GM12878 (cell line): ENCODE data around the gene ELOVL4. TPM values are rescaled to one million over a fixed set of nuclear protein-coding genes. Genes with fewer than 3 reads are reported as not detected.

Experiments used
- ATAC-seq: fragments of 200-7000 bp; cut with Tn5 transposase; 3 replicates; pipeline ENCODE4 v1.9.1; 2020; ENCODE audit warnings: mild to moderate bottlenecking, moderate library complexity
- BruUV-seq: library from RNA; stranded (reverse); fragments of 400-500 nt; replicated peaks from 2 replicates; lab custom pipeline; 2021; lab: Mats Ljungman, UMichigan
- CTCF ChIA-PET: fragments of 300-600 bp; sonication (Branson Sonifier 250); formaldehyde crosslinking; extraction: SDS; loops from one replicate; lab custom pipeline; 2021; ENCODE audit warnings: inconsistent platforms; lab: Yijun Ruan, JAX
- POLR2A ChIA-PET: fragments of 350-600 bp; formaldehyde crosslinking; extraction: SDS; loops from one replicate; lab custom pipeline; 2021; ENCODE audit warnings: inconsistent platforms; lab: Charles Lee
- RAD21 ChIA-PET: fragments of 300-600 bp; sonication (Branson Sonifier 250); formaldehyde crosslinking; loops from one replicate; lab custom pipeline; 2023; ENCODE audit warnings: antibody characterized with exemption; ENCODE audit not compliant: unreplicated experiment; lab: Charles Lee
- SMC1A ChIA-PET: fragments of 300-600 bp; sonication (Branson Sonifier 250); formaldehyde crosslinking; loops from one replicate; lab custom pipeline; 2023; ENCODE audit not compliant: unreplicated experiment, uncharacterized antibody; lab: Charles Lee
- DNase-seq: peaks from one replicate; pipeline ENCODE4 v3.0.0-alpha.2; 2011; ENCODE audit warnings: low read depth, low spot score
- FAIRE-seq: peaks from 3 replicates; lab custom pipeline; 2011; peaks lifted over from hg19 to GRCh38; lab: Jason Lieb, UNC
- H2AFZ ChIP-seq: 2 replicates; pipeline ENCODE4 v1.6.0; 2011; ENCODE audit warnings: low read depth, low read length, control low read depth; ENCODE audit not compliant: control insufficient read depth
- H3K27ac ChIP-seq: 2 replicates; pipeline ENCODE4 v1.5.1; 2011; ENCODE audit warnings: control low read depth; ENCODE audit not compliant: control insufficient read depth, insufficient read depth
- H3K27me3 ChIP-seq, 2 experiments: replicated peaks in 1 of 2; 2 replicates each; pipeline versions ENCODE4 v1.6.0 to v1.6.1; 2011; ENCODE audit warnings: low read length in 1 of 2; ENCODE audit not compliant: control insufficient read depth in 2 of 2, insufficient read depth in 2 of 2
- H3K36me3 ChIP-seq, 2 experiments: 2 replicates each; pipeline ENCODE4 v1.5.1; 2011; ENCODE audit warnings: low read length in 1 of 2; ENCODE audit not compliant: control insufficient read depth in 2 of 2, insufficient read depth in 2 of 2
- H3K4me1 ChIP-seq: 2 replicates; pipeline ENCODE4 v1.6.1; 2011; ENCODE audit warnings: mild to moderate bottlenecking, low read length, moderate library complexity, mixed read lengths; ENCODE audit not compliant: control insufficient read depth, insufficient read depth
- H3K4me2 ChIP-seq: 2 replicates; pipeline ENCODE4 v1.6.0; 2011; ENCODE audit warnings: control low read depth; ENCODE audit not compliant: control insufficient read depth, insufficient read depth
- H3K4me3 ChIP-seq: fragments of 200-600 bp; sonication (generic); 2 replicates; pipeline ENCODE4 v1.5.1; 2016
- H3K79me2 ChIP-seq: 2 replicates; pipeline ENCODE4 v1.6.0; 2011; ENCODE audit warnings: low read length; ENCODE audit not compliant: control insufficient read depth, insufficient read depth
- H3K9ac ChIP-seq: 2 replicates; pipeline ENCODE4 v1.8.0; 2011; ENCODE audit warnings: low read length, control low read depth, mixed read lengths; ENCODE audit not compliant: control insufficient read depth, insufficient read depth
- H3K9me3 ChIP-seq: replicated peaks from 3 replicates; pipeline ENCODE4 v1.5.1; 2011; ENCODE audit warnings: mild to moderate bottlenecking, low read length; ENCODE audit not compliant: control insufficient read depth, insufficient read depth
- H4K20me1 ChIP-seq: 2 replicates; pipeline ENCODE4 v1.6.0; 2011; ENCODE audit not compliant: control insufficient read depth, insufficient read depth
- ASH2L ChIP-seq: fragments of 300-600, 200-600 bp; sonication (generic); IDR thresholded peaks from 2 replicates; pipeline ENCODE4 v1.6.1; 2017; ENCODE audit warnings: low read depth, mild to moderate bottlenecking, borderline replicate concordance
- BHLHE40 ChIP-seq, 2 experiments: fragments of 450-650 bp in 1 of 2; IDR thresholded peaks; 2 replicates each; pipeline ENCODE4 v1.6.1; 2011 to 2017; ENCODE audit warnings: low read depth in 2 of 2, borderline replicate concordance in 1 of 2, improper control_type of control experiment in 1 of 2, low read length in 1 of 2, mild to moderate bottlenecking in 1 of 2
- BRCA1 ChIP-seq: IDR thresholded peaks from 2 replicates; pipeline ENCODE4 v1.6.1; 2011; ENCODE audit warnings: low read depth, low read length, improper control_type of control experiment
- CREB1 ChIP-seq: IDR thresholded peaks from 2 replicates; pipeline ENCODE4 v1.6.1; 2012; ENCODE audit warnings: low read depth, mild to moderate bottlenecking, inconsistent platforms
- CREM ChIP-seq: IDR thresholded peaks from 2 replicates; pipeline ENCODE4 v1.6.1; 2014; ENCODE audit warnings: antibody characterized with exemption, low read depth
- LARP7 ChIP-seq: fragments of 450-650 bp; IDR thresholded peaks from 2 replicates; pipeline ENCODE4 v1.6.1; 2017; ENCODE audit warnings: mild to moderate bottlenecking
- NR2C1 ChIP-seq: fragments of 450-650 bp; IDR thresholded peaks from 2 replicates; pipeline ENCODE4 v1.6.1; 2017; ENCODE audit warnings: antibody characterized with exemption, mild to moderate bottlenecking, moderate library complexity
- NR2F1 ChIP-seq: fragments of 450-650 bp; conservative IDR thresholded peaks from 2 replicates; pipeline ENCODE4 v1.6.1; 2017; ENCODE audit warnings: mild to moderate bottlenecking
- PAX8 ChIP-seq: fragments of 450-650 bp; IDR thresholded peaks from 2 replicates; pipeline ENCODE4 v1.6.1; 2017; ENCODE audit warnings: mild to moderate bottlenecking, moderate library complexity
- RUNX3 ChIP-seq: IDR thresholded peaks from 2 replicates; pipeline ENCODE4 v1.6.1; 2012; ENCODE audit warnings: low read length, inconsistent platforms
- SMAD1 ChIP-seq: fragments of 450-650 bp; IDR thresholded peaks from 2 replicates; pipeline ENCODE4 v1.6.1; 2018; ENCODE audit warnings: mild to moderate bottlenecking, low read depth; ENCODE audit not compliant: partially characterized antibody
- SMC3 ChIP-seq: IDR thresholded peaks from 2 replicates; pipeline ENCODE4 v1.6.1; 2011; ENCODE audit warnings: low read length, improper control_type of control experiment, borderline replicate concordance
- SREBF2 ChIP-seq: IDR thresholded peaks from 2 replicates; pipeline ENCODE4 v1.6.1; 2012; ENCODE audit warnings: mild to moderate bottlenecking, low read length
- SRF ChIP-seq, 2 experiments: IDR thresholded peaks; 2 replicates each; pipeline ENCODE4 v1.6.1; 2011; ENCODE audit warnings: low read depth in 2 of 2, low read length in 2 of 2, mild to moderate bottlenecking in 1 of 2, moderate library complexity in 1 of 2
- SUZ12 ChIP-seq: fragments of 200-600 bp; sonication (generic); IDR thresholded peaks from one replicate; pipeline ENCODE4 v1.6.1; 2018; ENCODE audit warnings: antibody characterized with exemption, mild to moderate bottlenecking; ENCODE audit not compliant: unreplicated experiment
- YBX1 ChIP-seq: fragments of 450-650 bp; IDR thresholded peaks from 2 replicates; pipeline ENCODE4 v1.6.1; 2016; ENCODE audit warnings: antibody characterized with exemption
- ZNF207 ChIP-seq: fragments of 450-650 bp; IDR thresholded peaks from 2 replicates; pipeline ENCODE4 v1.6.1; 2014; ENCODE audit warnings: antibody characterized with exemption, mild to moderate bottlenecking, borderline replicate concordance
- ZNF384 ChIP-seq: IDR thresholded peaks from 2 replicates; pipeline ENCODE4 v1.6.1; 2012; ENCODE audit warnings: low read depth, mild to moderate bottlenecking, low read length, improper control_type of control experiment, borderline replicate concordance
- WGBS: methylation state at CpG from one replicate; pipeline ENCODE4 v1.1.6; 2016; ENCODE audit warnings: low lambda C conversion rate; ENCODE audit not compliant: insufficient replicate concordance, insufficient coverage; ENCODE audit errors: missing lambda C conversion rate; 5-methylcytosine and 5-hydroxymethylcytosine counted together
- in situ Hi-C: fragments of 300-500 bp; cut with MboI; formaldehyde crosslinking; loops from 9 replicates; pipeline ENCODE4 v1.14.3; 2018; ENCODE audit warnings: mixed read lengths
- intact Hi-C: fragments of 100-400 bp; cut with micrococcal nuclease; formaldehyde crosslinking; loops from one replicate; pipeline ENCODE4 v1.14.2; 2022; ENCODE audit not compliant: unreplicated experiment
- polyA plus RNA-seq, 11 experiments: library from polyadenylated mRNA; depleted of rRNA in 4 of 11; unstranded in 6 of 11; stranded (reverse) in 5 of 11; fragments of >200 nt; fragmentation: Nextera tagmentation in 4 of 11; fragmentation: Illumina TruSeq in 1 of 11; extraction: Ambion mirVana in 4 of 11; extraction: Trizol in 1 of 11; gene quantifications; 1 replicate in 1 of 11; 2 replicates in 10 of 11; pipeline versions ENCODE4 v1.2.1 to v1.2.3, GENCODE V29; 2011 to 2016; ENCODE audit warnings: inconsistent platforms in 2 of 11, missing spikeins in 2 of 11, low read depth in 1 of 11
- total RNA-seq, 4 experiments: library from RNA; depleted of rRNA in 3 of 4; stranded (reverse); fragments of >200 nt in 3 of 4; fragmentation: Illumina TruSeq in 1 of 4; extraction: Trizol in 1 of 4; gene quantifications; 2 replicates each; pipeline versions ENCODE4 v1.2.1 to v1.2.3, GENCODE V29; 2013 to 2021
- TF ChIP-seq, protein P1 (sequence below), 3 experiments: IDR thresholded peaks in 2 of 3; conservative IDR thresholded peaks in 1 of 3; 2 replicates each; pipeline ENCODE4 v1.5.1; 2011; ENCODE audit warnings: low read depth in 3 of 3, low read length in 3 of 3, mild to moderate bottlenecking in 3 of 3, control low read depth in 2 of 3, moderate library complexity in 2 of 3, inconsistent platforms in 1 of 3, mixed read lengths in 1 of 3; ENCODE audit not compliant: control insufficient read depth in 2 of 3, insufficient read depth in 1 of 3; ENCODE audit errors: extremely low read depth in 1 of 3
- TF ChIP-seq, protein P2 (sequence below): IDR thresholded peaks from 2 replicates; pipeline ENCODE4 v1.6.1; 2012; ENCODE audit warnings: low read depth, low read length, improper control_type of control experiment

The ELOVL4 gene
- total and polyA plus RNA-seq, 10 of the 15 experiments (the other 5 are each of a cell fraction or from before 2014, with no cell fraction given): 0.03 to 0.15 (median 0.08) TPM; not detected in 7

DNA sequence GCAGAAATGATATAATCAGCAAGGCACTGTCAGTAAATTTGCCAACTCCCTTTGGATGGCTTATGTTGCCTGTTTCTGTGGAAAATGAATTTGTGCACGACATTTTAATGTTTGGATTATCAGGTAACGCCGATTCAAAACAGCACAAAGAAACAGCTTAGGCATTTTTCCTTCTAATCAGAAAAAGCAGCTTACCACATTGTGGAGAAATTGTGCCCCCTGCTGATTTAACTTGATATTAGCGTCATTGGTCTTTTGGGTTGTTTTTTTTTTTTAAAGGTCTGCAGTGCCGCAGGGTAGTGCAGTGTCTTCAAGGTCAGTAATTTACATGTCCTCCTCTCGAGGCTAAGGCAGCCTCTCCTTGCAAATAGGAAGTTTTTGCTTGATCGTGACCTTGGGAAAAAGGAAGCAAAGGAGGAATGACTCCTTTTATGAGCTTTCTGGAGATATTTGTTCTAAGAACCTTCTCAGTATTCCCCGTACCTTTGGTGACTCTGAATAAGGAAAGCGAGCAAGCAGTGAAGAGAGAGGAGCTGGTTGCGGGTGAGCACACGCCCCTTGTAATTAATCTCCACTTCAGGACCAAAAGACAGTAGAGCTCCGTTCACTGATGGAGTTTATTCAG, 79.1 kb downstream of the ELOVL4 start:
- POLR2A ChIA-PET: no interaction called here
- Histone ChIP-seq H2AFZ (no peak overlapping the region), H4K20me1 (no peaks in the 10 kb centered on the region), H3K36me3 (no peaks in the 10 kb centered on the region), H3K27ac (no peak overlapping the region), H3K9ac (no peak overlapping the region), H3K4me1 (no peaks in the 10 kb centered on the region), H3K4me3 (no peak overlapping the region), H3K4me2 (no peak overlapping the region), H3K27me3 (no peaks in the 10 kb centered on the region), H3K79me2 (no peaks in the 10 kb centered on the region), H3K9me3 (no peaks in the 10 kb centered on the region)
- in situ Hi-C loops: no loop called here
- DNase-seq (peak; percentile 20), FAIRE-seq (peak; percentile 81), ATAC-seq (peak; percentile 50)
- WGBS: 20% methylated on average over 12 of the region's 12 CpGs
- SMC1A ChIA-PET: interaction anchor here (0.7 to 1.2 kb wide), 8 partner anchors 21 to 333 kb away, joined by 3 to 4 read pairs (median 3); partner anchors contain the start of gene LCA5
- RAD21 ChIA-PET: interaction anchor here (1.3 kb wide), 1 partner anchor 90 kb away, joined by 5 read pairs; no protein-coding TSS in a partner anchor
- intact Hi-C loops: loop anchor here (2.0 kb wide), 1 partner anchor 89 kb away; no protein-coding TSS in a partner anchor
- BruUV-seq: no TSS peak
- CTCF ChIA-PET: interaction anchor here (0.5 to 3.0 kb wide), 22 partner anchors 8 to 1393 kb away, joined by 3 to 15 read pairs (median 4); no protein-coding TSS in a partner anchor
- peak; percentile 37; the same call in 1 of the 2 replicates for TF ChIP-seq CREB1
- no peak for TF ChIP-seq SMAD1
- TF ChIP-seq ZNF207: no peak
- no peak for TF ChIP-seq ASH2L
- peak; percentile 24; the same call in 1 of the 2 replicates for TF ChIP-seq RUNX3
- TF ChIP-seq, protein P1, sequence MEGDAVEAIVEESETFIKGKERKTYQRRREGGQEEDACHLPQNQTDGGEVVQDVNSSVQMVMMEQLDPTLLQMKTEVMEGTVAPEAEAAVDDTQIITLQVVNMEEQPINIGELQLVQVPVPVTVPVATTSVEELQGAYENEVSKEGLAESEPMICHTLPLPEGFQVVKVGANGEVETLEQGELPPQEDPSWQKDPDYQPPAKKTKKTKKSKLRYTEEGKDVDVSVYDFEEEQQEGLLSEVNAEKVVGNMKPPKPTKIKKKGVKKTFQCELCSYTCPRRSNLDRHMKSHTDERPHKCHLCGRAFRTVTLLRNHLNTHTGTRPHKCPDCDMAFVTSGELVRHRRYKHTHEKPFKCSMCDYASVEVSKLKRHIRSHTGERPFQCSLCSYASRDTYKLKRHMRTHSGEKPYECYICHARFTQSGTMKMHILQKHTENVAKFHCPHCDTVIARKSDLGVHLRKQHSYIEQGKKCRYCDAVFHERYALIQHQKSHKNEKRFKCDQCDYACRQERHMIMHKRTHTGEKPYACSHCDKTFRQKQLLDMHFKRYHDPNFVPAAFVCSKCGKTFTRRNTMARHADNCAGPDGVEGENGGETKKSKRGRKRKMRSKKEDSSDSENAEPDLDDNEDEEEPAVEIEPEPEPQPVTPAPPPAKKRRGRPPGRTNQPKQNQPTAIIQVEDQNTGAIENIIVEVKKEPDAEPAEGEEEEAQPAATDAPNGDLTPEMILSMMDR (IDR thresholded peaks at IDR 0.05 in 2 of 3, conservative IDR thresholded peaks at IDR 0.05 in 1 of 3; ENCODE audit: control insufficient read depth in 2 of 3, extremely low read depth in 1 of 3, insufficient read depth in 1 of 3, low read depth in 3 of 3, low read length in 3 of 3): peak; percentile 49 to 68 (median 59); a peak in 5 of 6 replicates
- TF ChIP-seq NR2C1: no peak
- no peak for TF ChIP-seq SRF (IDR thresholded peaks at IDR 0.05; ENCODE audit: low read depth in 2 of 2, low read length in 2 of 2)
- peak; percentile 84 for TF ChIP-seq ZNF384
- TF ChIP-seq NR2F1: no peak
- TF ChIP-seq YBX1: no peak
- TF ChIP-seq PAX8: no peak
- TF ChIP-seq SUZ12: no peak
- no peak for TF ChIP-seq BHLHE40 (IDR thresholded peaks at IDR 0.05; ENCODE audit: borderline replicate concordance in 1 of 2, low read depth in 2 of 2, low read length in 1 of 2)
- no peak for TF ChIP-seq BRCA1
- TF ChIP-seq SMC3: peak; percentile 33; the same call in 1 of the 2 replicates
- TF ChIP-seq, protein P2, sequence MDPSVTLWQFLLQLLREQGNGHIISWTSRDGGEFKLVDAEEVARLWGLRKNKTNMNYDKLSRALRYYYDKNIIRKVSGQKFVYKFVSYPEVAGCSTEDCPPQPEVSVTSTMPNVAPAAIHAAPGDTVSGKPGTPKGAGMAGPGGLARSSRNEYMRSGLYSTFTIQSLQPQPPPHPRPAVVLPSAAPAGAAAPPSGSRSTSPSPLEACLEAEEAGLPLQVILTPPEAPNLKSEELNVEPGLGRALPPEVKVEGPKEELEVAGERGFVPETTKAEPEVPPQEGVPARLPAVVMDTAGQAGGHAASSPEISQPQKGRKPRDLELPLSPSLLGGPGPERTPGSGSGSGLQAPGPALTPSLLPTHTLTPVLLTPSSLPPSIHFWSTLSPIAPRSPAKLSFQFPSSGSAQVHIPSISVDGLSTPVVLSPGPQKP: no peak
- TF ChIP-seq SREBF2: no peak
- 0 out of 2 replicates have a peak, but pooled peaks have one; percentile 11 for TF ChIP-seq CREM
- TF ChIP-seq LARP7: no peak
